GM18498 (cell line): ENCODE results near the gene LRCH1.

ENCODE experiments used
- ATAC-seq: cut with Tn5 transposase; IDR thresholded peaks from one replicate; pipeline ENCODE4 v1.9.1; 2021; ENCODE audit warnings: mild to moderate bottlenecking, moderate library complexity; ENCODE audit not compliant: unreplicated experiment

LRCH1 gene

GRCh38 chr13:46531953-46532352 is 21.0 kb upstream of the LRCH1 start:
- no peak for ATAC-seq

GRCh38 chr13:46535002-46535401 is 18.0 kb upstream of the LRCH1 start:
- ATAC-seq = no peak

- ATAC-seq = no peak
Observed at GRCh38 chr13:46535825-46536224, 17.1 kb upstream of the LRCH1 start.

- no peak for ATAC-seq
Observed at GRCh38 chr13:46536341-46536740, 16.6 kb upstream of the LRCH1 start.

GRCh38 chr13:46539231-46539630 is 13.7 kb upstream of the LRCH1 start:
- no peak for ATAC-seq

- no peak for ATAC-seq
Observed at GRCh38 chr13:46541210-46541609, 11.8 kb upstream of the LRCH1 start.

GRCh38 chr13:46542833-46543232 is 10.1 kb upstream of the LRCH1 start:
- peak; percentile 56 for ATAC-seq

GRCh38 chr13:46543287-46543686 is 9.7 kb upstream of the LRCH1 start:
- ATAC-seq = peak; percentile 10

- ATAC-seq = peak; percentile 79
Observed at GRCh38 chr13:46544208-46544607, 8.8 kb upstream of the LRCH1 start.

- no peak for ATAC-seq
Observed at GRCh38 chr13:46544811-46545210, 8.2 kb upstream of the LRCH1 start.

- ATAC-seq = no peak
Observed at GRCh38 chr13:46546084-46546768, 6.7 kb upstream of the LRCH1 start.

GRCh38 chr13:46550822-46551221 is 2.1 kb upstream of the LRCH1 start:
- no peak for ATAC-seq

GRCh38 chr13:46551410-46552302 is 1.3 kb upstream of the LRCH1 start:
- no peak for ATAC-seq

GRCh38 chr13:46552303-46552682 is 677 bp upstream of the LRCH1 start:
- no peak for ATAC-seq

GRCh38 chr13:46553521-46553885 is 533 bp downstream of the LRCH1 start:
- ATAC-seq = peak; percentile 13

- ATAC-seq = peak; percentile 57
Observed at GRCh38 chr13:46553886-46554858, 1.2 kb downstream of the LRCH1 start.

GRCh38 chr13:46554951-46555350 is 2.0 kb downstream of the LRCH1 start:
- no peak for ATAC-seq

- ATAC-seq = no peak
Observed at GRCh38 chr13:46555722-46556417, 2.9 kb downstream of the LRCH1 start.

GRCh38 chr13:46556418-46556779 is 3.4 kb downstream of the LRCH1 start:
- no peak for ATAC-seq

GRCh38 chr13:46559272-46559805 is 6.4 kb downstream of the LRCH1 start:
- ATAC-seq = no peak
